A673 (cell line): ENCODE measurements around the gene GGT1.
"Not testable (repeated sequence)": the region's sequence is repeated elsewhere in the genome, so short reads cannot be mapped to it uniquely, and the experiment has no call there.

Experiments used
- EZH2 ChIP-seq: fragments of 200-600 bp; sonication (generic); IDR thresholded peaks from 2 replicates; pipeline ENCODE4 v1.6.1; 2017; ENCODE audit warnings: borderline replicate concordance, low read depth, mild to moderate bottlenecking, mixed read lengths, antibody characterized with exemption, low read length; ENCODE audit not compliant: poor library complexity, severe bottlenecking
- TF ChIP-seq, protein P1 (sequence below): fragments of 300-800, 200-600 bp; sonication (generic); conservative IDR thresholded peaks from 2 replicates; pipeline ENCODE4 v1.5.1; 2017; ENCODE audit warnings: low read depth, mild to moderate bottlenecking, antibody characterized with exemption, low read length, moderate library complexity, mixed read lengths

GRCh38 chr22:24631430-24632122, 28.6 kb downstream of the GGT1 start:
- TF ChIP-seq, protein P1, sequence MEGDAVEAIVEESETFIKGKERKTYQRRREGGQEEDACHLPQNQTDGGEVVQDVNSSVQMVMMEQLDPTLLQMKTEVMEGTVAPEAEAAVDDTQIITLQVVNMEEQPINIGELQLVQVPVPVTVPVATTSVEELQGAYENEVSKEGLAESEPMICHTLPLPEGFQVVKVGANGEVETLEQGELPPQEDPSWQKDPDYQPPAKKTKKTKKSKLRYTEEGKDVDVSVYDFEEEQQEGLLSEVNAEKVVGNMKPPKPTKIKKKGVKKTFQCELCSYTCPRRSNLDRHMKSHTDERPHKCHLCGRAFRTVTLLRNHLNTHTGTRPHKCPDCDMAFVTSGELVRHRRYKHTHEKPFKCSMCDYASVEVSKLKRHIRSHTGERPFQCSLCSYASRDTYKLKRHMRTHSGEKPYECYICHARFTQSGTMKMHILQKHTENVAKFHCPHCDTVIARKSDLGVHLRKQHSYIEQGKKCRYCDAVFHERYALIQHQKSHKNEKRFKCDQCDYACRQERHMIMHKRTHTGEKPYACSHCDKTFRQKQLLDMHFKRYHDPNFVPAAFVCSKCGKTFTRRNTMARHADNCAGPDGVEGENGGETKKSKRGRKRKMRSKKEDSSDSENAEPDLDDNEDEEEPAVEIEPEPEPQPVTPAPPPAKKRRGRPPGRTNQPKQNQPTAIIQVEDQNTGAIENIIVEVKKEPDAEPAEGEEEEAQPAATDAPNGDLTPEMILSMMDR = not testable (repeated sequence)
- TF ChIP-seq EZH2 = not testable (repeated sequence)
